DND-41 (cell line): ENCODE data around the gene ABCB9.
A peak's percentile ranks its signal among the peaks of the same experiment; 100 is the strongest.

Experiments
- ATAC-seq: fragments of 200-7000 bp; cut with Tn5 transposase; 3 replicates; pipeline ENCODE4 v1.9.1; 2021; ENCODE audit warnings: low read depth; ENCODE audit not compliant: insufficient read depth
- DNase-seq: peaks from one replicate; pipeline ENCODE4 v3.0.0-alpha.2; 2020
- H2AFZ ChIP-seq: 2 replicates; pipeline ENCODE4 v1.6.0; 2012; ENCODE audit warnings: low read depth, low read length
- H3K27ac ChIP-seq: 2 replicates; pipeline ENCODE4 v1.5.1; 2012; ENCODE audit warnings: low read length, inconsistent platforms
- H3K27me3 ChIP-seq: fragments of 200-600 bp; sonication (generic); 2 replicates; pipeline ENCODE4 v1.6.0; 2012; ENCODE audit warnings: low read length, mild to moderate bottlenecking, inconsistent platforms; ENCODE audit not compliant: insufficient read depth, poor library complexity
- H3K36me3 ChIP-seq: 2 replicates; pipeline ENCODE4 v1.5.1; 2012; ENCODE audit warnings: low read length, inconsistent platforms; ENCODE audit not compliant: insufficient read depth
- H3K4me1 ChIP-seq: 2 replicates; pipeline ENCODE4 v1.5.1; 2012; ENCODE audit warnings: mild to moderate bottlenecking, low read length; ENCODE audit not compliant: insufficient read depth
- H3K4me2 ChIP-seq: 2 replicates; pipeline ENCODE4 v1.6.0; 2012; ENCODE audit warnings: mild to moderate bottlenecking, moderate library complexity, low read length, inconsistent platforms; ENCODE audit not compliant: insufficient read depth
- H3K4me3 ChIP-seq, 2 experiments: fragments of 200-600 bp in 1 of 2; shearing (Covaris generic) in 1 of 2; 2 replicates each; pipeline ENCODE4 v1.5.1; 2012 to 2016; ENCODE audit warnings: inconsistent platforms in 2 of 2, low read length in 2 of 2, mild to moderate bottlenecking in 2 of 2, low read depth in 1 of 2, moderate library complexity in 1 of 2
- H3K79me2 ChIP-seq: 2 replicates; pipeline ENCODE4 v1.6.0; 2012; ENCODE audit warnings: low read length, inconsistent platforms; ENCODE audit not compliant: insufficient read depth
- H3K9ac ChIP-seq: 2 replicates; pipeline ENCODE4 v1.6.0; 2012; ENCODE audit warnings: low read depth, mild to moderate bottlenecking, inconsistent platforms, low read length, moderate library complexity
- H3K9me3 ChIP-seq: 2 replicates; pipeline ENCODE4 v1.5.1; 2012; ENCODE audit warnings: low read length, moderate library complexity, mild to moderate bottlenecking, inconsistent platforms; ENCODE audit not compliant: insufficient read depth, severe bottlenecking
- H4K20me1 ChIP-seq: 2 replicates; pipeline ENCODE4 v1.6.0; 2012; ENCODE audit warnings: low read length; ENCODE audit not compliant: insufficient read depth
- CTCF ChIP-seq: IDR thresholded peaks from 2 replicates; pipeline ENCODE4 v1.5.1; 2012; ENCODE audit warnings: borderline replicate concordance, low read length, moderate library complexity, mild to moderate bottlenecking; ENCODE audit not compliant: poor library complexity, severe bottlenecking; ENCODE audit errors: extremely low read depth
- EZH2 ChIP-seq: IDR thresholded peaks from 3 replicates; pipeline ENCODE4 v1.6.1; 2012; ENCODE audit warnings: borderline replicate concordance, low read depth, mild to moderate bottlenecking, moderate library complexity, low read length, inconsistent platforms; ENCODE audit not compliant: severe bottlenecking

ABCB9 gene

GRCh38 chr12:122891661-122892525 lies 74.4 kb downstream of the ABCB9 start:
- H3K27me3 ChIP-seq = no peaks in the 10 kb centered on the region
- H4K20me1 ChIP-seq = peaks cover 34% of the 10 kb centered on the region
- ATAC-seq (no peak), DNase-seq (no peak)
- no peak overlapping the region for H3K4me3 ChIP-seq
- H3K36me3 ChIP-seq = peaks cover 5% of the 10 kb centered on the region; the same call in 1 of the 2 replicates
- no peak overlapping the region for H2AFZ ChIP-seq
- peaks cover 88% of the 10 kb centered on the region for H3K79me2 ChIP-seq
- H3K27ac ChIP-seq = no peak overlapping the region
- TF ChIP-seq CTCF = no peak
- TF ChIP-seq EZH2 = no peak
- H3K9ac ChIP-seq = no peak overlapping the region
- H3K9me3 ChIP-seq = no peaks in the 10 kb centered on the region
- H3K4me2 ChIP-seq = peak overlapping the region; percentile 11; the same call in 1 of the 2 replicates
- H3K4me1 ChIP-seq = peaks cover 96% of the 10 kb centered on the region

- no peak for ATAC-seq
- Histone ChIP-seq H3K36me3 (peaks cover 5% of the 10 kb centered on the region; the same call in 1 of the 2 replicates), H3K27ac (peak overlapping the region; percentile 52; the same call in 1 of the 2 replicates), H3K27me3 (no peaks in the 10 kb centered on the region), H3K9me3 (no peaks in the 10 kb centered on the region), H3K79me2 (peaks cover 87% of the 10 kb centered on the region), H3K4me2 (peak overlapping the region; percentile 64), H4K20me1 (peaks cover 41% of the 10 kb centered on the region), H3K4me3 (no peak overlapping the region), H2AFZ (no peak overlapping the region), H3K9ac (no peak overlapping the region), H3K4me1 (peaks cover 91% of the 10 kb centered on the region)
- no peak for TF ChIP-seq EZH2
- peak; percentile 16 for TF ChIP-seq CTCF
- DNase-seq = no peak
Measured at GRCh38 chr12:122889761-122890520, 76.3 kb downstream of the ABCB9 start.

- H3K27me3 ChIP-seq = no peaks in the 10 kb centered on the region
- H3K4me3 ChIP-seq = peak overlapping the region in 1 of 2 experiments; percentile 47; a peak in 2 of 4 replicates
- 0 out of 2 replicates have a peak overlapping the region, but pooled peaks have one; percentile 17 for H2AFZ ChIP-seq
- DNase-seq (peak; percentile 43), ATAC-seq (peak; percentile 62)
- H3K27ac ChIP-seq = peak overlapping the region; percentile 74
- TF ChIP-seq CTCF = no peak
- no peak for TF ChIP-seq EZH2
- H3K36me3 ChIP-seq = peaks cover 2% of the 10 kb centered on the region; the same call in 1 of the 2 replicates
- peaks cover 82% of the 10 kb centered on the region for H3K4me1 ChIP-seq
- peaks cover 85% of the 10 kb centered on the region for H3K79me2 ChIP-seq
- H3K9me3 ChIP-seq = no peaks in the 10 kb centered on the region
- H4K20me1 ChIP-seq = peaks cover 42% of the 10 kb centered on the region
- H3K9ac ChIP-seq = peak overlapping the region; percentile 39
- peak overlapping the region; percentile 64 for H3K4me2 ChIP-seq
Measured at GRCh38 chr12:122888232-122888752, 78.0 kb downstream of the ABCB9 start.
